CD4-positive, alpha-beta T cell treated with Interleukin-21 for 1 hour (primary cell): ENCODE measurements around the gene GJD3.

Experiments
- DNase-seq: peaks from one replicate; pipeline ENCODE4 v3.0.0-alpha.2; 2020

Gene GJD3

GRCh38 chr17:40338058-40338457 lies 26.5 kb downstream of the GJD3 start:
- no peak for DNase-seq

DNA sequence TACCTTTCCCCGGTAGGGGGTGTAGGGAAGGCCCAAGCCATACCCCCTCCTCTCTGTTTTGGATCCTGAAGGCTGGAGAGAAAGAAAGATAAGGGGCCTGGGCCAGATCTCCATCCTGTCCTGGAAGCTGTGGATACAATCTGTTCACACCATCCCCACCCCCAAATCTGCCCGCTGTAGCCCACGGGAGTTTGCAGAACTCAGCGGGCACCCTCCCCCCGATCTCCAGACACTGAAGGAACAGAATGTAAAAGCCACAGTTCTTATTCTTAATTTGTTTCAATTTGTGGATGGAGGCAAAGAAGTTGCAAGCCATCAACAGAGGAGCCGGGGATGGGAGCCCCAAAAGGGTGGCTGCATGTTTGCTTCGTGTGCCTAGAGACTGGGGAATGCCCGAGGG lies 27.2 kb downstream of the GJD3 start:
- DNase-seq, result no peak

- no peak for DNase-seq
Measured at GRCh38 chr17:40335620-40336019, 28.9 kb downstream of the GJD3 start.

- no peak for DNase-seq
Measured at GRCh38 chr17:40333781-40334448, 30.6 kb downstream of the GJD3 start.

DNA sequence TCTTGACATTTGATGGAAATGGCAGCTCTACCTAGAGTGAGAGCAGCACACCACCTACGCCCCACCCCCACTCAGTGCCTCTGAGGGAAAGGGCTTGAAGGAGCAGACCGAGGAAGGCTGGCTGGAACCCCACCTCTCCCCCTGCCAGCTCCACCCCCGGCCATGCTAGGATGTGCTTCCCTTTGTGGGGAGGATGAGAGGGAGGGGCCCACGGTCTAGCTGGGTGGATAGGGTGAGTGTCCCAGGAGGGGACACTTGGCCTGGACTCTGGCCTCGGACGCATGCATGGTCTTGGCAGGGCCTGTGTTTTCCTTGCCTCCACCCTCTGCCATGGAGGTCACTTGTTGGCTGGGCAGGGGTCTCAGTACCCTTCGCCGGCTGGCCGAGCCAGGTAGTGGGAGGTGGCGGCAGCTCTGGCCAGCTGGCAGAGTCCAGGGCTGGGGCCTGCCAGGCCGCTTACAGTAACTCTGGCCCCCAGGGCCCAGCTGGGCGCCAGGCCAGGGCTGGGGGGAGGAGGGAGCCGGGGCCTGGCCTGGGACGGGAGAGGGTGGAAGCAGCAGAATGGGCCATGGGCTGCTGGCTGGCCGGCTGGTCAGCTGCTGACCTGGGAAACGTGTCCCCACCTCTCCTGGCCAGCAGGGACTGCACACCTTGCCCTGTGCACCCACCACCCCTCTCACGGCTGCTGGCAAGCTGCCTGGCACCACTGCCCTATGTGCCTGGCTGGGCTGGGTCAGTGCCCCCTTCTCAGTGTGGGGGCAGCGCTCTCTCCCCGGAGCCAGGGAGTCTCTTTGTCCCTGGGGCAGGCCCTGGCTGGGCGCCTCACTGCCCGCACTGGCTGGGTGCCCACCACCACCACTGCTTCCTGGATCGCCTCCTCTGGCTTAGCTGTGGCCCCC lies 32.5 kb downstream of the GJD3 start:
- no peak for DNase-seq

- DNase-seq, result no peak
Measured at GRCh38 chr17:40330850-40331470, 33.6 kb downstream of the GJD3 start.

- peak; percentile 46 for DNase-seq
Measured at GRCh38 chr17:40329839-40330794, 34.4 kb downstream of the GJD3 start.

GRCh38 chr17:40328386-40328766 lies 36.2 kb downstream of the GJD3 start:
- no peak for DNase-seq

DNA sequence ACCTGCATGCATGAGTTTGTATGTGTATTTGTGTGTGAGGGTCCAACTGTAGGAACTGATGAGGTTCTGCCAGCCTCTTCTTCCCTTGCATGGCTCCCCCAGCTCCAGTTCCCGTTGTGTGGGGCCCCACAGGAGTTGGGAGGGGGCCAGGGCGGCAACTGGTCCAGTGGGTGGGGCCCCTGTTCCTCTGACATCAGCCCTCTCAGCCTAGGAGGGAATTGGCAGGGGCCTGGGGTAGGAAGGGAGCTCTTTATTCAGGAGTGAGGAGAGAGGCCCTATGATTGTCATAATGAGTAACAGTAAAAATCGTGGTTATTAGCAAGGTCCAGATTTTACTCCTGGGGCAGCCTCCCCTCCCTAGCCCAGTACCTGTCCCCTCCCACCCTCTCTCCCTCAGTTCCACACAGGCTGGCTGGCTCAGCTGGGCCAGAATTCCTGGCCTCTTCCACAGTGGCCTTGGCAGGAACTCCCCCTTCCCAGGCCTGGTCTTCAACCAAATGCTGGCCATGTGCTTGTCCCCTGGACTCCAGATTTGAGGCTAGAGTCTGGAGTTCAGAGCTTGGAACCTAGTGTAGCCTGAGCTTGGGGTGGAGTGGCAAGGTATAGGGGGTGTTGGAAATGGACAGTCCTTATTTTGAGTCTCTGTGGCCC lies 36.7 kb downstream of the GJD3 start:
- no peak for DNase-seq

DNA sequence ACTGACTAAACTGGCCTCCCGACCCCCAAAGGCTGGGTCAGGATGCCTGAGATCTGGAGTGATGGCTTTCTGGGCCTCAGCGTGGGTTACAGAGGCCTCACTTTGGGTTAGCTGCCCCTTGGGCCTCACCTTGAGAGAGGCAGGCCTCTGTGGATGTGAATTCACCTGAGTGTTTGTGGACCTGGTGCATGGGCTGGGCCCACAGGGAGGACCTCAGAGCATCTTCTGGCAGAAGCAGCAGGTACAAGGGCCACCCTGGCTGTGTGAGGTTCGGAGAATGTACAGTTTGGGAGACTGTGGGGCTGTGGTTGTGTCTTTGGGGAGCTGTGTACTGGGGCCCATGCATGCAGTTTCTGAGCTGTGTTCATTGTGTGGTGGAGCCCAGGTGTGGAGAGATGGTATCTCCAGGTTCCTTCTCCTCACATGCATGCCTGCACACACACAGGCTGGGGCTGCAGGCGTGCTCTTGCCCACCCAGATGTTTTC lies 37.2 kb downstream of the GJD3 start:
- DNase-seq, result no peak

GRCh38 chr17:40326832-40327199 lies 37.7 kb downstream of the GJD3 start:
- DNase-seq, result no peak

DNA sequence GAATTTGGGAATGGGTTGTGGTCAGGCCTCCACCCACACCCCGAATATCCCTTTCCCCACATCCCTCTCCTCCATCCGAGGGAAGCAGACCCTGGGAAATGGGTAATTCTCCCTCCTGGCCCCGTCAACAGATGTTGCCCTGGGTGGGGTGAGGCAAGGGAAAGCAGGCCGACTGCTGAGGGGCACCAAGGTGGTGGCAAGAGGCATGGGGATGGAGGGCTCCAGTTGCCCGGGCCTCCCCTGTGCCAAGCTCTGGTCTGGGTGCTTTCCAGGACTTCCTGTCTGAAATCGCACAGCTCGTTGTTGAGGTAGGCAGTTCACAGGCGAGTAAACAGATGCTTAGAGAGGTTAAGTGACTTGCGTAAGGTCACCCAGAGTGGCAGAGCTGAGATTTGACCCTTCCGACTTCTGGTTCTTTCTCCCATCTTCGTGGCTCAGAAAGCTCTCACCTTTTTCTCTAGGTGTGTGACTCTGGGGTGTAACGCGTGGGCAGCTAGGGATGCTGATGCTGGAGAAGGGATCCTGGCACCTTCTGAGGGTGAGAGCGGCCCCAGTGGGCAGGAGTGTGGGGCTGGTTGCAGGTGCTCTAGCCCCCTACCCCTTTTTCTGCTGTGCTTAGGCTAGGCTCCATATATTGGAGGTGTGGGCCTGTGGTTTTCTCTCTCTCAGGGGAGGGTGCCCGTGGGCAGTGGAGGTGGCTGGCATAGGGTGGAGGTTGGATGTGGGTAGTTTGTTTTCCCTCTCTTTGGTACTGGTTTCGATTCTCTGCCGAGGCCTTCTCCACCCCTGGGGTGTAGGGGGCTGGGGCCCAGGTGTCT lies 38.3 kb downstream of the GJD3 start:
- DNase-seq, result peak; percentile 83

DNA sequence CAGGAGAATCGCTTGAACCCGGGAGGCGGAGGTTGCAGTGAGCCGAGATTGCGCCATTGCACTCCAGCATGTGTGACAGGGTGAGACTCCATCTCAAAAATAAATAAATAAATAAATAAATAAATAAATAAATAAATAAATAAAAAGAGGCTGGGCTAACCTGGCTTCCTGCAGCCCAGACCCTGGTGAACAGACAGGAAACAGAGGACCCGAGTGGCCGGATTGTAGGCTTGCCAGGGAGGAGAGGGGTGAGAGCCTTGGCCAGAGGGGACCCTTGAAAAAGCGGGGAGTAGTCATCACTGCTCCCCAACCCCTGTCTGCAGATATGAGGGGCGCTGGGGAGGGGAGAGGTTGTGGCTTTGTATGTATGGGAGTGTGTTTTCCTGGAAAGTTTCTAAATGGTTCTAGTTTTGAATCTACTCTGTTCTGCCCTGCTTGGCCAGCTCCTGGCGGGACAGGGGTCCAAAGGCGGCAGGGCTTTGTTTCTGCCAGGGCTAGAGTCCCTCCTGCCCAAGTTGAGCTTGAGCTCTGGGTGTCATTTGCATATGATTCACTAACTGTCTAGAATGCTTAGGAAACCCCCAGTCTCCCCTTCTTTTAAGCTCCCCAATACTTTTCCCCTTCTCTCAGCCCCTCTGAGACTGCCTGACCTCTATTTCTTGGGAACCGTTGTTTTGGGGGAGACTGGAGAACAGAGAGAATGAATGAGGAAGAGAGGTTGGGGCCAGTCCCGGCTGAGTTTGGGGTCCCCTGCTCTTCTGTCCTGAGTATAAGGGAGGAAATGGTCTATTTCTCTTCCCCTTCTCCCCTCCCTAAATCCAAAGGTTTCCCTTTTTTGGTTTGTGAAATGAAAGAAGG lies 39.2 kb downstream of the GJD3 start:
- DNase-seq, result peak; percentile 67

- peak; percentile 93 for DNase-seq
Measured at GRCh38 chr17:40323391-40324381, 40.9 kb downstream of the GJD3 start.

GRCh38 chr17:40322358-40323315 lies 41.9 kb downstream of the GJD3 start:
- DNase-seq, result peak; percentile 97

DNA sequence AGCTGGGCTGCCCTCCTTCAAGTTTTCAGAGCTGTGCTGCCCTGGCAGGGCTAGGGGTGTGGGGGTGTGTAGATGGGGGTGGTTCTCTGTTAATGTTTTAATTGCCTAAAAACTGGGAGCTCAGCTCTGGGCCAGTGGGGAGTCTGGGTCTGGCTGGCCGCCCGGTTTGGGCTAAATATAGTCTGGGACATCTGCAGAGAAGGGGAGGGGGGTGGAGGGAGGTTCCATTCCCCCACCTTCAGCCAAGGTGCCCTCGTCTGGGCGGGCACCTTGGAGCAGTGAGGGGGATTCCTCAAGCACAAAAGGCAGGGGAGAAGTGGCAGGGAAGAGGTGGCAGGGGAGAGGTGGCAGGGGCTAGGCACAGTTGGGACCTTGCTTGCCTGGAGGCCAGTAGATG lies 42.6 kb downstream of the GJD3 start:
- DNase-seq, result no peak

- peak; percentile 48 for DNase-seq
Measured at GRCh38 chr17:40321524-40321929, 43.0 kb downstream of the GJD3 start.
